ENCODE data around the gene IQCB1. TPM values are rescaled to one million over a fixed set of nuclear protein-coding genes. Genes with fewer than 3 reads are reported as not detected.

Gene IQCB1
- polyA plus RNA-seq, 1 of the 3 experiments (the other 2 are of a cell fraction), result 10.4 TPM

DNA sequence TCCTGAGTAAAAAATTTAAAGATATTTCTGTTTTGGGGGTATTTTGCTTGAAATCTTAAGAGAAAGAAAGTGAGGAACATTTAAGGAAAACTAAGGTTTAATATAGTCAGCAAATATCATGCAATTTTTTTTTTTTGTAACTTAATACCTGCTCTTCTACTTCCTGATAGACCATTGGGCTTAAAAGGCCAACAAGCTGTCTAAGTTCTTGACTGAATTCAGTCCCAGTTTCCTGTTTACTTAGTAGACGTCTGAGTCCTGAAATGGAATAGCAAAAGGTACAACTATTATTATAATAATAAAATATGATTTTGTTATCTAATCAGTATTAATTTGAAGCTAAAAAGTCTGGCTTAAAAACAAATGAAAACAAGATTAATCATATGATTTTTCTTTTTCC, 37.9 kb downstream of the IQCB1 start:
- H3K79me2 ChIP-seq (ENCODE audit: insufficient read depth), result no peaks in the 10 kb centered on the region
- POLR2A ChIA-PET, result no interaction called here
- H3K4me3 ChIP-seq (ENCODE audit: low read depth in 2 of 2, low read length in 1 of 2), result no peak overlapping the region
- no peak overlapping the region for H3K27ac ChIP-seq (ENCODE audit: low read depth in 2 of 2, low read length in 1 of 2)
- 82% methylated on average over 1 of the region's 1 CpG for WGBS (ENCODE audit: low lambda C conversion rate)
- no peak for TF ChIP-seq GABPA (IDR thresholded peaks at IDR 0.05; ENCODE audit: low read depth)
- TF ChIP-seq ELF1 (IDR thresholded peaks at IDR 0.05), result no peak
- no peak for TF ChIP-seq TCF12 (IDR thresholded peaks at IDR 0.05)
- no peak for TF ChIP-seq FOSL2 (IDR thresholded peaks at IDR 0.05; ENCODE audit: borderline replicate concordance, low read depth)
- TF ChIP-seq, protein P1, sequence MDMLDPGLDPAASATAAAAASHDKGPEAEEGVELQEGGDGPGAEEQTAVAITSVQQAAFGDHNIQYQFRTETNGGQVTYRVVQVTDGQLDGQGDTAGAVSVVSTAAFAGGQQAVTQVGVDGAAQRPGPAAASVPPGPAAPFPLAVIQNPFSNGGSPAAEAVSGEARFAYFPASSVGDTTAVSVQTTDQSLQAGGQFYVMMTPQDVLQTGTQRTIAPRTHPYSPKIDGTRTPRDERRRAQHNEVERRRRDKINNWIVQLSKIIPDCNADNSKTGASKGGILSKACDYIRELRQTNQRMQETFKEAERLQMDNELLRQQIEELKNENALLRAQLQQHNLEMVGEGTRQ (IDR thresholded peaks at IDR 0.05; ENCODE audit: borderline replicate concordance, low read depth, low read length), result no peak
- no peak for TF ChIP-seq RXRA (IDR thresholded peaks at IDR 0.05; ENCODE audit: borderline replicate concordance, low read depth)
- no peak for TF ChIP-seq NFIC (IDR thresholded peaks at IDR 0.05; ENCODE audit: borderline replicate concordance)
- TF ChIP-seq, protein P2, sequence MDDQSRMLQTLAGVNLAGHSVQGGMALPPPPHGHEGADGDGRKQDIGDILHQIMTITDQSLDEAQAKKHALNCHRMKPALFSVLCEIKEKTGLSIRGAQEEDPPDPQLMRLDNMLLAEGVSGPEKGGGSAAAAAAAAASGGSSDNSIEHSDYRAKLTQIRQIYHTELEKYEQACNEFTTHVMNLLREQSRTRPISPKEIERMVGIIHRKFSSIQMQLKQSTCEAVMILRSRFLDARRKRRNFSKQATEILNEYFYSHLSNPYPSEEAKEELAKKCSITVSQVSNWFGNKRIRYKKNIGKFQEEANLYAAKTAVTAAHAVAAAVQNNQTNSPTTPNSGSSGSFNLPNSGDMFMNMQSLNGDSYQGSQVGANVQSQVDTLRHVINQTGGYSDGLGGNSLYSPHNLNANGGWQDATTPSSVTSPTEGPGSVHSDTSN (IDR thresholded peaks at IDR 0.05), result no peak
- TF ChIP-seq RFX5 (IDR thresholded peaks at IDR 0.05; ENCODE audit: low read length), result no peak
- no peak for TF ChIP-seq RAD21 (IDR thresholded peaks at IDR 0.05; ENCODE audit: low read length)
- TF ChIP-seq GATA2 (CRISPR knock-in tag; IDR thresholded peaks at IDR 0.05), result no peak
- TF ChIP-seq FOXM1 (IDR thresholded peaks at IDR 0.05; ENCODE audit: low read depth), result no peak
- TF ChIP-seq, protein P3, sequence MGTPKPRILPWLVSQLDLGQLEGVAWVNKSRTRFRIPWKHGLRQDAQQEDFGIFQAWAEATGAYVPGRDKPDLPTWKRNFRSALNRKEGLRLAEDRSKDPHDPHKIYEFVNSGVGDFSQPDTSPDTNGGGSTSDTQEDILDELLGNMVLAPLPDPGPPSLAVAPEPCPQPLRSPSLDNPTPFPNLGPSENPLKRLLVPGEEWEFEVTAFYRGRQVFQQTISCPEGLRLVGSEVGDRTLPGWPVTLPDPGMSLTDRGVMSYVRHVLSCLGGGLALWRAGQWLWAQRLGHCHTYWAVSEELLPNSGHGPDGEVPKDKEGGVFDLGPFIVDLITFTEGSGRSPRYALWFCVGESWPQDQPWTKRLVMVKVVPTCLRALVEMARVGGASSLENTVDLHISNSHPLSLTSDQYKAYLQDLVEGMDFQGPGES (IDR thresholded peaks at IDR 0.05; ENCODE audit: low read depth, low read length), result no peak
- TF ChIP-seq JUND (IDR thresholded peaks at IDR 0.05), result no peak
- TF ChIP-seq, protein P4, sequence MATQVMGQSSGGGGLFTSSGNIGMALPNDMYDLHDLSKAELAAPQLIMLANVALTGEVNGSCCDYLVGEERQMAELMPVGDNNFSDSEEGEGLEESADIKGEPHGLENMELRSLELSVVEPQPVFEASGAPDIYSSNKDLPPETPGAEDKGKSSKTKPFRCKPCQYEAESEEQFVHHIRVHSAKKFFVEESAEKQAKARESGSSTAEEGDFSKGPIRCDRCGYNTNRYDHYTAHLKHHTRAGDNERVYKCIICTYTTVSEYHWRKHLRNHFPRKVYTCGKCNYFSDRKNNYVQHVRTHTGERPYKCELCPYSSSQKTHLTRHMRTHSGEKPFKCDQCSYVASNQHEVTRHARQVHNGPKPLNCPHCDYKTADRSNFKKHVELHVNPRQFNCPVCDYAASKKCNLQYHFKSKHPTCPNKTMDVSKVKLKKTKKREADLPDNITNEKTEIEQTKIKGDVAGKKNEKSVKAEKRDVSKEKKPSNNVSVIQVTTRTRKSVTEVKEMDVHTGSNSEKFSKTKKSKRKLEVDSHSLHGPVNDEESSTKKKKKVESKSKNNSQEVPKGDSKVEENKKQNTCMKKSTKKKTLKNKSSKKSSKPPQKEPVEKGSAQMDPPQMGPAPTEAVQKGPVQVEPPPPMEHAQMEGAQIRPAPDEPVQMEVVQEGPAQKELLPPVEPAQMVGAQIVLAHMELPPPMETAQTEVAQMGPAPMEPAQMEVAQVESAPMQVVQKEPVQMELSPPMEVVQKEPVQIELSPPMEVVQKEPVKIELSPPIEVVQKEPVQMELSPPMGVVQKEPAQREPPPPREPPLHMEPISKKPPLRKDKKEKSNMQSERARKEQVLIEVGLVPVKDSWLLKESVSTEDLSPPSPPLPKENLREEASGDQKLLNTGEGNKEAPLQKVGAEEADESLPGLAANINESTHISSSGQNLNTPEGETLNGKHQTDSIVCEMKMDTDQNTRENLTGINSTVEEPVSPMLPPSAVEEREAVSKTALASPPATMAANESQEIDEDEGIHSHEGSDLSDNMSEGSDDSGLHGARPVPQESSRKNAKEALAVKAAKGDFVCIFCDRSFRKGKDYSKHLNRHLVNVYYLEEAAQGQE (IDR thresholded peaks at IDR 0.05; ENCODE audit: low read depth, low read length), result no peak
- no peak for TF ChIP-seq RCOR1 (IDR thresholded peaks at IDR 0.05; ENCODE audit: low read length)
- no peak for TF ChIP-seq EZH2phosphoT487 (IDR thresholded peaks at IDR 0.05; ENCODE audit: borderline replicate concordance, low read depth)
- no peak for TF ChIP-seq CHD2 (IDR thresholded peaks at IDR 0.05; ENCODE audit: low read length, partially characterized antibody)
- TF ChIP-seq FOXJ3 (CRISPR knock-in tag; IDR thresholded peaks at IDR 0.05), result no peak
- TF ChIP-seq MXI1 (IDR thresholded peaks at IDR 0.05; ENCODE audit: low read depth, low read length), result no peak
- no peak overlapping the region for H2AFZ ChIP-seq (ENCODE audit: low read depth)
- no peak overlapping the region for H3K9ac ChIP-seq
- no peaks in the 10 kb centered on the region for H3K9me3 ChIP-seq
- no peaks in the 10 kb centered on the region for H4K20me1 ChIP-seq (ENCODE audit: insufficient read depth)
- H3K9me2 ChIP-seq, result no peaks in the 10 kb centered on the region
- H3K27me3 ChIP-seq (ENCODE audit: insufficient read depth), result no peaks in the 10 kb centered on the region
- H3F3A ChIP-seq (replicated peaks; ENCODE audit: insufficient read depth), result no peaks in the 10 kb centered on the region
- no peak for DNase-seq
- H3K36me3 ChIP-seq (replicated peaks in 1 of 2; ENCODE audit: control insufficient read depth in 1 of 2, insufficient read depth in 2 of 2, low read length in 1 of 2), result peaks cover 42 to 53% of the 10 kb centered on the region in 2 experiments
- CTCF ChIA-PET, result no interaction called here
- H3K4me1 ChIP-seq (ENCODE audit: control insufficient read depth in 1 of 2, insufficient read depth in 2 of 2, low read depth in 1 of 2, low read length in 1 of 2), result no peaks in the 10 kb centered on the region
- no peak overlapping the region for H3K4me2 ChIP-seq

All from SK-N-SH (cell line).